ENCODE data around the gene PCGF3.
"Not testable (repeated sequence)": the region's sequence is repeated elsewhere in the genome, so short reads cannot be mapped to it uniquely, and the experiment has no call there.

Gene PCGF3

GRCh38 chr4:794900-795725, 89.5 kb downstream of the PCGF3 start:
- no peak for DNase-seq (ENCODE audit: low read depth, low spot score)

- no peak for DNase-seq (ENCODE audit: low read depth, low spot score)
These were observed 90.1 kb downstream of the PCGF3 start for GRCh38 chr4:795726-796119.

- no peak for DNase-seq (ENCODE audit: low read depth, low spot score)
These were observed 90.6 kb downstream of the PCGF3 start for GRCh38 chr4:796206-796605.

- no peak for DNase-seq (ENCODE audit: low read depth, low spot score)
These were observed 91.4 kb downstream of the PCGF3 start for GRCh38 chr4:797066-797465.

GRCh38 chr4:801436-802124, 95.9 kb downstream of the PCGF3 start:
- no peak for DNase-seq (ENCODE audit: low read depth, low spot score)

- no peak for DNase-seq (ENCODE audit: low read depth, low spot score)
These were observed 98.3 kb downstream of the PCGF3 start for GRCh38 chr4:803884-804283.

- no peak for DNase-seq (ENCODE audit: low read depth, low spot score)
These were observed 99.2 kb downstream of the PCGF3 start for GRCh38 chr4:804804-805203.

GRCh38 chr4:806979-807378, 101.3 kb downstream of the PCGF3 start:
- not testable (repeated sequence) for DNase-seq (ENCODE audit: low read depth, low spot score)

- DNase-seq (ENCODE audit: low read depth, low spot score) = no peak
These were observed 102.2 kb downstream of the PCGF3 start for GRCh38 chr4:807792-808191.

- no peak for DNase-seq (ENCODE audit: low read depth, low spot score)
These were observed 103.4 kb downstream of the PCGF3 start for GRCh38 chr4:808860-809570.

- no peak for DNase-seq (ENCODE audit: low read depth, low spot score)
These were observed 108.3 kb downstream of the PCGF3 start for GRCh38 chr4:813900-814299.

- no peak for DNase-seq (ENCODE audit: low read depth, low spot score)
These were observed 108.7 kb downstream of the PCGF3 start for GRCh38 chr4:814312-814850.

GRCh38 chr4:815464-816146, 110.0 kb downstream of the PCGF3 start:
- DNase-seq (ENCODE audit: low read depth, low spot score) = no peak

- no peak for DNase-seq (ENCODE audit: low read depth, low spot score)
These were observed 112.7 kb downstream of the PCGF3 start for GRCh38 chr4:818106-818921.

GRCh38 chr4:819401-820229, 114.0 kb downstream of the PCGF3 start:
- no peak for DNase-seq (ENCODE audit: low read depth, low spot score)
